Hematopoietic multipotent progenitor cell treated with erythropoietin and hydrocortisone succinate and interleukin-3 and kit ligand, for 6 days (in vitro differentiated cells): ENCODE measurements around the gene TNFSF15.

Experiments used
- DNase-seq: peaks from one replicate; pipeline ENCODE4 v3.0.0-alpha.2; 2015

Gene TNFSF15

DNA sequence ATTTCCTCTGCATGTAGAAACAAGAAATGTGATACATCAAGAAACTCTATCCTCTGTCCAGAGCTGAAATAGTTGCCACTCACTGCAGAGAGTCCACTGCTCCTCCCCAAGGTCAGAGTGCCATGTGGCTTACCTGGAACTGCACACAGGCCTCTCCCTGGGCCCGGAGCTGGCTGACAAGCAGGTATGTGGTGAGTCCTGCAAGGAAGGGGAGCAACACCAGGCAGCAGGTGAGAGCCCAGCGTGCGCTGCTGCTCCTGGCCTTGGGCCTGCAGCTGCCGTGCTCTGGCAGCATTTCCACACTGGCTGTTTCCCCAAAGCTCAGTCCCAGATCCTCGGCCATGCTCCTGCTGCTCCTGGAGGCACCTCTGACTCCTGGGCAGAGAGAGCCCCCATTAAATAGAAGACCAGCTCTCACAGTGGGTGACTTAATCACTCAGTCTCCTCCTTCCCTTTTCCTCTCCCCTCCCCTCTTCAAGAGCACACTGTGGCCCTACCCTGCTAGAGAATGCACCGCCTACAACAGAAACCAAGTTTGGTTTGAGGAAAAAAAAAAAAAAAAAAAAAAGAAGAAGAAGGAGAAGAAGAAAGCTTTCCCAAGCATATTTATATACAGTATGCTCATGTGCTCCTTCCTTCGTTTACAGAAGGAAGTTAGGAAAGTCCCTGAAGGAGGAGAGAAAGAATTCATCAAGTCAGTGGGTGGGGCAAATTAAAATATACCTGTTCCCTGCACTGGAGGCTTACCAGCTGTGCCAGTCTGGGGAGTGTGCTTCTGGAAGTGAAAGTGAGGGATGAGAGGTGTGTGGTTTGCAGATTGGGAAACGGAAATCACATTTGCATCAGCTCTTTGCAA, at the start of gene TNFSF15:
TNFSF15 (minus strand) TSS at position 370 of the 856 bp plus-strand sequence; CDS start at position 343, 27 bp downstream.
- peak; percentile 17 for DNase-seq

DNA sequence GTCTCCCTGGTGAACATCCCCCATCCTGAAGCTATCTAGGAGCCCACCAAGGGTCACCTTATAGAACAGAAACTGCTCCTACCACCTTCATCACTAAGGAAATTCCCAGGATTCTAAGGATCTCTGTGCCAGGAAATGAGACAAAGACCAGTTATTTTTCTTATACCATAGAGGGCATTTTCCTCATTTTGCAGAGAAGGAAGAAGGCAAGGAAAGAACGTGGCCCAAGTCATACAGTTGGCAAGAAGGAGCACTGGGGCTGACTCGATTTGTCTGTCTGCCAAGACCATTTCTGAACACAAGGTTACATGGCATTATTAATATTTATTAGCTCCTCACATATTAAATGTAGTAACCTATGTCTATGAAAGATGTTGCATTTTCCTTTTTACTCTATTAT, 49.6 kb upstream of the TNFSF15 start:
- no peak for DNase-seq

DNA sequence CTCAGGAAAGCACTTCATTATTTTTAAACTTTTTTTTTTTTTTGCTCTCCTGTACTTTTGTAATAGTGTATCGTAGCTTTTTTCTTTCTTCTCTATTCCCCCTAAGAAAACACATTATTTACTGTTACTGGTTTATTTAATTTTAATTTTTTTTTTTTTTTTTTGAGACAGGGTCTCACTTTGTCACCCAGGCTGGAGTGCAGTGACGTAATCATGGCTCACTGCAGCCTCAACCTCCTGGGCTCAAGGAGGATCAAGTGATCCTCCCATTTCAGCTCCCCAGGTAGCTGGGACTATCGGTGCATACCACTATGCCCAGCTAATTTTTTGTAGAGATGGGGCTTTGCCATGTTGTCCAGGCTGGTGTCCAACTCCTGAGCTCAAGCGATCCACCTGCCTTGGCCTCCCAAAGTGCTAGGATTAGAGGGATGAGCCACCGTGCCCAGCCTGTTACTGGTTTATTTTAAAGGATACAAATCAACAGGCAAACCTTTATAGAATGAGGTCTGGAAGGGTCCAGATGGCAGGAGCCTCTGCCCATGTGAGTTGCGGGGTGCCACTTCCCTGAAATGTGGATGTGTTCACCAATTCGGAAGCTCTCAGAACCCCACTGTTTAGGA, 49.0 kb upstream of the TNFSF15 start:
- no peak for DNase-seq

DNA sequence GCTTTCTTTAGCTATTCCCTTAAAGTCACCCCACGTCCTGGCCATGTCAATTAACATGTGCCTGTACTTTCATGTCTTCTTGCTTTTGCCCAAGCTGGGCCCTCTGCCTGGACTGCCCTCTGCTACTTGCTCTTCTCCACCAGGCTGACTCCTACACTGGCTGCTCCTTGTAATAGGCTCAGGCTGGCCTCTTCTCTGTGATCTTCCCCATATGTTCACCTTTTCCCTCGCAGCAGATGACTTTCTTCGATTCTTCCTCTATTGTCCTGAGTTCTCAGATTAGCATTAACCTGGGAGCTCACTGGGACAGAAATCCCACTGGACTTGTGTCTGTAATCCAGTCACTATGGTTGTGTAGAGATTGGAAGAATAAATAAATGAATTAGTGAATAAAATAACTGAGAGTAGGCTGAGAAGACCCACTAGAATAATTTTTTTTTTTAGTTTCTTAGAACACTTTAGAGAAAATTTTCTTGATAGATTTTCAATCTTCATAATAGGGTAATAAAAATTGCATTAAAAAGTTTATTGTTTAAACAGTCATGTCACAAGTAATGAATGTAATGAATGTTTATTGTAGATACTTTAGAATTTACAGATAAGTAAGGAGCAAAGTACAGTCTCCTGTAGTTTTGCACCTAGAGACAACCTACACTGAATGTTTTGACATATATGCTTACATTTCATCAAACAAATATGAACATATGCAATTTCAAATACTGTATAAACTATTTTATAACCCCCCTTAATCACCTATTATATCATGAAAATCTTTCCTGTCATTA, 47.4 kb upstream of the TNFSF15 start:
- DNase-seq, result no peak

DNA sequence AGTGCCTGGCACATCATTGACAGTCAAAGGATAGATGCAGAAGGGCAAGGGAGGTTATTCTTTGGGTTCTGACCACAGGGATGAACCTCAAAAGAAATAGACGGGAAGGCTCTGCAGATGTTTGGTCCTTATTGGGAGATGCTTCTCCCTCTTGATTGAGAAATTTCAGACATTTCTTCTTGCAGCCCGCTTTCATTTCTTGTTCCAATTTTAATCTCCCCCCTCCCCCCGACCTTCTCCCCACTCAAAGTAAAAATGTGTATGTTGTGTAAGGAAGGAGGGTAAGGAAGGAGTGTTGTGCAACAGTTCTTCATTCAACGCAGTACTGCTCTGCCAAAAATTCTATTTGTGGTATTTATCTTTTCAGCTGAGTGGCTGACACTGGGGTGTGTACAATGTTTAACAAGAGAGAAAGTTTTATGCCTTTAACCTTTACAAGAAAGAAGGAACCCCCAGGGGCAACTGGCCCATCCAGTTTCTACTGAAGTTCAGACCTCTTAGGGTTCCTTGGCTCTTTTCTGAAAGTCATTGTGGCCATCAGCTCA, 46.3 kb upstream of the TNFSF15 start:
- peak; percentile 37 for DNase-seq

DNA sequence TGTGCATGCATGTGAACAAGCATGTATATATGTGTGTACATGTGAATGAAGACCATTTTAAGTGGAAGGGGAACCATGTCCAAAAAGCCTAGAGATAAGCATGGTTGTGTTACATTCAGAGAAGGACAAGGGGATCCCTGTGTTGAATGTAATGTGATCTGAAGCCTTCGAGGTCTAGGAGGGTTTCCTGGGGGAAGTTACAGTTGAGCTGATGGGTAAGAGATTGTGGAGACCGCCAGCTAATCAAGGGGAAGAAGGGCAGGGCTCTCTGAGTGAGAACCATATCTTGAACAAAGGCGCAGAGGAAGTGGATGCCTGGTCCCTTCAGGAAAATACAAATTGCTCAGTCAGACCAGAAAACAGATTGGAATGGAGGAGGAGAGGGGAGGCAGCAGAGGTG, 45.5 kb upstream of the TNFSF15 start:
- DNase-seq, result peak; percentile 51

DNA sequence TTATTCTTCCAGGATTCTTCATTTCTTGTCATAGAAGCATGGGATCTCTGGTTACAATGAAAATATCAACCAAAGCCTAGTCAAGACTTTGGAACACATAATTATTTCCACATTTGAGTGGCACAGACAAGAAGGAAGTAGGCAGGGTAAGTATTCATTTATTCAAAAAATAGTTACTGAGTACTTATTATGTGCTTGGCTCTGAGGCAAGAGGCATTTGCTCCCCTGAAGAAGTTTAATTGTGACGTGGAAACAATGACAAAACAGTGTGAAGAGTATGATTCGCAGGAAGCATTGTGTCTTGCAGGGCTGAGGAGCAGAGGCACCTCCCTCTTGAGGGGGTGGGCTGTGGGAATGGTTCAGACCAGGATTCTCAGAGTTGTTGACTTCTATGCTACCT, 45.0 kb upstream of the TNFSF15 start:
- no peak for DNase-seq

DNA sequence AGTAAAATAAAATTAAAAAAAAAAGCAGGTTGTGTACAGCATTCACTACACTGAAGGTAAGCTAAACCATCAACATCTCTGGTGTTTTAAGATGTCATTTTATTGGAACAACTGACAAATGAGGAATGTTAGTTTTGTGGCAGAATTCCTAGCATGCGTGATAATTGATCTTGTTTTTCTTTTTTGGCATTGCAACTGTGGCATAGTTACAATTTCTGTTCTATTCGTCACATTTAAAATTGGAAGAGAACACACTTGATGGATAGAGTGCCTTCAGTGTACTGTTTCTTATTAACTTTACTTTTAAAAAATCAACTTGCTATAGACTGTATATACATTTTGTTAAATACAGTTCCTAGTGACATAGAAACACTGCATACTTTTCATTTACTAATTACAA, 43.6 kb upstream of the TNFSF15 start:
- DNase-seq, result no peak

DNA sequence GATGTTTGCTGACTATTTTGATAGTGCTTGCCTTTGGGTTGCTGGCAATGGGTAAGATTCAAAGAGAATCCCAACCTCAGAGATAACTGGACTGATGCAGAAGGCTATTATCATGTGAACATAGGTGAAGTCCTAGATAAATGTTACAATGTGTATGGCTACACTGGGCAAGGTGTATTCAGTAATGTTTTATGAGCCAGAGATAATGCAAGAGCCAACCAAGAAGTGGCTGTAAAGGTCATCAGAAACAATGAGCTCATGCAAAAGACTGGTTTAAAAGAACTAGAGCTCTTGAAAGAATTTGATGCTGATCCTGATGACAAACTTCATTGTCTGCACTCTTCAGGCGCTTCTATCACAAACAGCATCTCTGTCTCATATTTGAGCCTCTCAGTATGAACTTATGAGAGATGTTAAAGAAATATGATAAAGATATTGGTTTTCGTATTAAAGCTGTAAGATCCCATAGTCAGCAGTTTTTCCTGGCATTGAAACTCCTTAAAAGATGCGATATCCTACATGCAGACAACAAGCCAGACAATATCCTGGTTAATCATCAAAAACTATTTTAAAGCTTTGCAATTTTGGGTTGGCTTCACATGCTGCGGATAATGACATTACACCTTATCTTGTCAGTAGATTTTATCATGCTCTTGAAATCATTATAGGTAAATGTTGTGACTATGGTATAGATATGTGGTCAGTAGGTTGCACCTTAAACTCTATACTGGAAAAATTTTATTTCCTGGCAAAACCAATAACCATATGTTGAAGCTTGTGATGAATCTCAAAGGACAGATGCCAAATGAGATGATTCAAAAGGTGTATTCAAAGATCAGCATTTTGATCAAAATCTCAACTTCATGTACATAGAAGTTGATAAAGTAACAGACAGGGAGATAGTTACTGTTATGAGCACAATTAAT, 41.9 kb upstream of the TNFSF15 start:
- DNase-seq, result no peak

DNA sequence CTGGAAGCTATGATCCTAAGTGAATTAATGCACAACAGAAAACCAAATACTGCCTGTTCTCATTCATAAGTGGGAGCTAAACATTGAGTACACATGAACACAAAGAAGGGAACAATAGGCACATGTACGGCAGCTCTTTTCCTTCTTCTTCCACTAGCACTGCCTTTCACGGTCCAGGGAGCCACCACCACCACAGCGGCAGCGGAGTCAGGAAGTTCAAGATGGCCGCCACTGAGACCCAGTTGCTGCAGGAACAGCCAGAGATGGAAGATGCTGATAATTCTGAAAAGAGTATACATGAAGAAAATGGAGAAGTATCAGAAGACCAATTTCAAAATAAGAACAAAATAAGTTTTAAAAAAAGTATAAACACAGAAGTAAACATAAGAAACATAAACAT, 39.5 kb upstream of the TNFSF15 start:
- DNase-seq, result no peak

DNA sequence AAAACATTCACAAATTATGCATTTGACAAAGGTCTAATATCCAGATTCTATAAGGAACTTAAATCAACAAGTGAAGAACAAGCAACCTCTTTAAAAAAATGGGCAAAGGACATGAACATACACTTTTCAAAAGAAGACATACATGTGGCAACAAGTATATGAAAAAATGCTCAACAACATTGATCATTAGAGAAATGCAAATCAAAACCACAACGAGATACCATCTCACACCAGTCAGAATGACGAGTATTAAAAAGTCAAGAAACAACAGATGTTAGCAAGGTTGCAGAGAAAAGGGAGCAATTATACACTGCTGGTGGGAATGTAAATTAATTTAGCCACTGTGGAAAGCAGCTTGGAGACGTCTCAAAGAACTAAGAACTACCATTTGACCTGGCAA, 38.9 kb upstream of the TNFSF15 start:
- no peak for DNase-seq

DNA sequence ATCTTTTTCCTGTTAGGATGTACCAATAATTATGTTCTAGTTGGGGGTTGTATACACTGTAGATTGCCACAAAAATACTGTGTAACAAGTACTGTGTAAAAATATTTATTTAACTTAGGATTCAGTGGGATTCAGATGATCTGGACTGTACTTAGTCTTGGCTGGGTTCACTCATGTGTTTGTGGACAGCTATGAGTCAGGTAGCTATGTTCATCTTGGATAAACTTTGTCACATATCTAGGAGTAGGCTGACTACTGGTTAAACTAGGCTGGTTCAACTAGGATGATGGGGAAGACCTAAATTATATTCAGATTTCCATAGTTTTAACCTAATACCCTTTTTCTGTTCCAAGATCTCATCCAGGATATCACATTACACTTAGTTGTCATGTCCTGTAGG, 32.1 kb upstream of the TNFSF15 start:
- no peak for DNase-seq

DNA sequence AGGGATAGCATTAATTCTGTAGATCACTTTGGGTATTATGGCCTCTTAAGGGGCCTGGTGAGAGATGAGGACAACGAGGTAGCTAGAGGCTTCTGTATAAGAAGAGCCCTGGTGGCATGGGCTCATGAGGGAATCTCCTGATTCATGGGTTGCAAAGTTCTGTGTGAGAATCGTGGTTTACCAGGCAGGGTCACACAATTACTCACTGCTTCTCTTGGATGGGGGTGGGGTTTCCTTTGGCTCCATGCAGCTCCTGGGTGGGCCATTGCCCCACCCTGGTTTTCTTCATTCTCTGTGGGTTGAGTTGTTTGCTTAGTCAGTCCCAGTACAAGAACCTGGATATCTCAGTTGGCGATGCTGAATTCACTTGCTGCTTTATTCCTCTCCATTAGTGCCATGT, 30.9 kb upstream of the TNFSF15 start:
- DNase-seq, result no peak

DNA sequence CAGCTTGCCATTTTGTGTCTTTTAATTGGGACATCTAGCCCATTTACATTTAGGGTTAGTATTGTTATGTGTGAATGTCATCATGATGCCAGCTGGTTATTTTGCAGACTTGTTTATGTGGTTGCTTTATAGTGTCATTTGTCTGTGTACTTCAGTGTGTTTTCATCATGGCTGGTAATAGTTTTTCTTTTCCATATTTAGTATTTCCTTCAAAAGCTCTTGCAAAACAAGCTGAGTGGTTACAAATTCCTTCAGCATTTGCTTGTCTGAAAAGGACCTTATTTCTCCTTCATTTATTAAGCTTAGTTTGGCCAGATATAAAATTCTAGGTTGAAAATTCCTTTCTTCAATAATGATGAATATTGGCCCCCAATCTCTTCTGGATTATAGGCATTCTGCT, 28.5 kb upstream of the TNFSF15 start:
- DNase-seq, result no peak

DNA sequence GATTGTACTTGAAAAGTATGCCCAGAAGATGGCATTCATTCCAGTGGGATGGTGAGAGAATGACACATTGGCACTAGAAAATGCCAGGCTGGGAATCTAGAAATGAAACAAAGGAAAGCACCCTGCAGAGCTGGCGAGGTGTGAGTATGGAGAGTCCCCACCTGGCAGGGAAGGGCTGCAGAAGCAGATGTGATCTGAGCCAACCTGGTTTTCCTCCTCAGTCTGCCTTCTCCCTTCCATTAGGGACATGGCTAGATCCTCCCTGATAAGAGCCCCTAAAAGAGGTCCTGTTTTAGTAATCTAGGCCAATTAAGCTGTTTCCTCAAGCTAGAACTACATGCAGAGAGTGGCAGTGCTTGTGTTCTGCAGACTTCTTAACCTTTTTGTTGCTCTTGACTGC, 24.7 kb upstream of the TNFSF15 start:
- DNase-seq, result no peak

DNA sequence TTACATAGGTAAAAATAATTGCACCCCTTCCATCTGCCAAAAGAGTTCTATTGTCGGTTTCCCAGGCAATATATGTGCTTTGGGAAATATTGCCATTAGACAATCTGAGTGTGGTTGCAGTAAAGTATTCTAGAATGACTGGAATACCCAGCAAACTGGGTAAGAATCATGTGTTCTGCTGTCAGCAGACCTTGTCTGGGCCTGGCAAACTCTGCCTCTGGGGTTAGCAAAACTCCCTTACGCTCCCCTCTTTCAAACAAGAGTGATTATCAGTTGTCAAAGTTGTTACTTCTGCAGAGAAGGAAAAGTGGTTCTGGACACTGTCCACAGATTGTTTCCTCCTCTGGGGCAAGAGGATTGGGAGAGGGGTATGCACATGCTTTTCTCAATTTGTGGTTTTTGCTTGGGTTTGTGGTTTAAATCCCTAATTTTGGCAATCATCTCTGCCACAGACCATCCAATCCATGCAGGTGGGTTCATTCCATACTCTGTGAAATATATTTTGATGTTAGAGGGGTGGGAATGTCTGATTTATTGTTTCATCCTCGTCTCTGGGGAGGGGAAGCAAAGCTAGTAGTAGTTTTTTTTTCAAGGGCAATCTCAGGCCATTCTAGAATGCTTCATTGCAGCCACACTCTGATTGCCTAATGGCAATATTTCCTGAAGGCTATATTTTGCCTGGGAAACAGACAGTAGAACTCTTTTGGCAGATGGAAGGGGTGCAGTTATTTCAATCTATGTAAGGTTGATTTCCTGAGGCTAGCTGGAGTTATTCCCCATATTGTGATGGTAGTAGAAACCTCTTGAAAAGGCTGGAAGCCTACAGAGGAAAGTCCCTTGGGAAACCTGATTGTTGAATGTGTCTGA, 24.0 kb upstream of the TNFSF15 start:
- no peak for DNase-seq

DNA sequence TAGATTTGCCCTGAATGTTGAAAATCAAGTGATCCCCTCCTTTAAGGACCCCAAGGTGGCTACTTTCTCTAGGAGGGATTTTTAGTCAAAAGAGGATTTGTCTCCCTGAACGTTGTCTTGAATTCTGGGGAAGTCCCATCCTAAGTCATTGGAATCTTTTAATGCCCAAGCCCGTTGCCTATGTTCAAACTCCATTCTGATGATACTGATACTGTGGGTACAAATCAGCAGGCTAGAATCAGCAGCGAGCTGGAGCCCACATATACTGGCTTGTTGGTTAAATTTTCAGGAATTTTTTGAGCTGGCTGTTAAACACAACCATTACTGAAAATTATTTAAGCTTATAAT, 22.4 kb upstream of the TNFSF15 start:
- no peak for DNase-seq

DNA sequence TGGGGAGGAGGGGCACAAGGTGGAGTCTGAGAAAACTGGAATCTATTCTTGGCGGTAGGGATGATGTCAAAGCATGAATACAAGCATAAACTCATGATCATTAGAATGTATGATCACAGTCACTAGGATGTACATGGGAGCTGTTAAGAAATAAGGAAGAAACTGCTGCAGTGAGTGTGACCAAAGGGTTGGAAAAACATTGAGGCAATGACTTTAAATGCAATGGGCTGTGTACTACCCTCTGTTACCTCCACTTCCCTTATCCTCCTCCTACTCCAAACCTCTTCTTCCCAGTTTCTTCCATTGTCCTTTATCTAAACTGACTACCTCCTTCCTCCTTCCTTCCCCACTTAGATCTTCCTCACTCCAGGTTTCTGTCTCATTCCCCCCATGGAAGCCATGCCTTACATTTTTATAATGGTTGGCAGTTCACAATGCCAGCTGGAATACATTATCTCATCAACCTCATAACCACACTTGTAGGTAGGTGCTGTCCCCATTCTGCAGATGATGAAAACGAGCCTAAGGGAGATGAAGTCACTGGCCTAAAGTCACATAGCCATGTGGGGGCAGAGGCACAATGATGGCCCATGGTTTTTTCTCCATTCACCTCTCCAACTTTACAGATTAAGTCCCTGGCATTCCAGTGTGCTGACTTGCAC, 21.9 kb upstream of the TNFSF15 start:
- no peak for DNase-seq

DNA sequence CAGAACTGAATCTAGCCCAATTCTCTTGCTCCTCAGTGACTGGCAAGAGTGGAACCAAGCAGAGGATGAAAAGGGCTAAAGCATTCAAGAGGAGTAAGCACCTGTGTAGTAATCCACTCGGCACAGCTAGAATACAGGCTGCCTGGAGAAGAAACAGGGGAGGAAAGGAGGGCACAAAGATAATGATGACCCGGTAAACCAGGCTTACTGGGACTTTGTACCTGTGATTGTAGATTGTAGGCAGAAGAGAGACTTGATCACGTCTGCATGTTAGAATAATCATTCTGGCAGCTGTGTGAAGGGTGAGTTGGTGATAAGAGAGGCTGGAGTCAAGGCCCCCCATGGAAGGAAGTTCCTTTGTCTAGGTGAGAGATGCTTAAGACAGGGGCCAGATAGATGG, 20.6 kb upstream of the TNFSF15 start:
- no peak for DNase-seq

DNA sequence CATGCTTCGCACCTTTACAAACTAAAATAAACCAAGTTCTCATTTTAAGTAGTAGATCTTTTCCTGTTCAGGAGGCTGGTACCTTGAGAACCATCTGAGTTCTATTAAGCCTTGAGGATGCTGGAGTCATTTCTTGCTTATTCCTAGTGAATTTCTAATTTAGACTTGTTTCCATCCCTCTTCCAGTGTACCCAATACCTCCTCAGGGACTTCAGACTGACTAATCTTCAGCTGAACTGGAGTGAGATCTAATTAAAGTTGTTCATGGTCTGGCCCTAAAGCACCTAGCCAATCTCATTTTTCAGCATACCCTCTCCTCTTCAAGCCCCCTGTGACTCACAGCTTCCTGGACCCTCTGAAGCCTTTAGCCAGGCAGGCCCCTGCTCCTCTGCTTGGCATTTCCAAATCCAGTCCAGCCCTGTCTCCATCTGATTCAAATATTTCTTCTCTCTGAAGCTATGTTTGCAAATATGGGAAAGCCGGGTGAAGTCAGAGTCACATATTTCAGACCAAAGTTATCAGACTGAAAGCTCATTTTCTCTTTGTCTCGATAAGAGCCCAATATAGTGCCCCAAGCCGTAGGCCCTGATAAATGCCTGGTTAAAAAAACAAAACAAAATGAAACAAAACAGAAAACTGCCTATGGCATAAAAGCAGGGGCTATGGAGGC, 19.4 kb upstream of the TNFSF15 start:
- DNase-seq, result no peak
